Suprapubic skin (tissue), 4 donors: Measurements from ENCODE around the gene MKX.

Experiments
- CTCF ChIP-seq, 2 donors: fragments of 200-600 bp in 1 of 2; fragments of 450-650 bp in 1 of 2; sonication (generic) in 1 of 2; IDR thresholded peaks; one replicate each; pipeline ENCODE4 v1.5.1; 2016 to 2019; ENCODE audit warnings: antibody characterized with exemption in 2 of 2, mild to moderate bottlenecking in 1 of 2, moderate library complexity in 1 of 2
- EP300 ChIP-seq: sonication (generic); formaldehyde crosslinking; IDR thresholded peaks from one replicate; pipeline ENCODE4 v1.6.1; 2017; ENCODE audit warnings: antibody characterized with exemption
- POLR2A ChIP-seq, 2 donors: fragments of 450-650 bp; IDR thresholded peaks; one replicate each; pipeline ENCODE4 v1.6.1; 2017; ENCODE audit warnings: antibody characterized with exemption in 2 of 2, mild to moderate bottlenecking in 2 of 2, moderate library complexity in 2 of 2
- POLR2AphosphoS5 ChIP-seq, 3 donors: sonication (generic); formaldehyde crosslinking; IDR thresholded peaks; one replicate each; pipeline ENCODE4 v1.6.1; 2017; ENCODE audit warnings: antibody characterized with exemption in 3 of 3

- TF ChIP-seq CTCF (IDR thresholded peaks at IDR 0.05), result no peak
- no peak for TF ChIP-seq POLR2A (IDR thresholded peaks at IDR 0.05)
- no peak for TF ChIP-seq POLR2AphosphoS5 (IDR thresholded peaks at IDR 0.05)
- no peak for TF ChIP-seq EP300
These were observed 27.8 kb downstream of the MKX start for GRCh38 chr10:27717861-27718260.
